ENCODE data around the gene YIPF6.
A peak's percentile ranks its signal among the peaks of the same experiment; 100 is the strongest.
"Not testable (repeated sequence)": the region's sequence is repeated elsewhere in the genome, so short reads cannot be mapped to it uniquely, and the experiment has no call there.

Gene YIPF6

GRCh38 chrX:68506649-68507048 lies 7.8 kb downstream of the YIPF6 start:
- H3K4me3 ChIP-seq (ENCODE audit: low read length) = no peak overlapping the region
- no peak for TF ChIP-seq CTCF (IDR thresholded peaks at IDR 0.05; ENCODE audit: insufficient read depth, low read depth, low read length, missing control alignments)
- DNase-seq (ENCODE audit: low read depth) = no peak

GRCh38 chrX:68508799-68509198 lies 9.9 kb downstream of the YIPF6 start:
- no peak overlapping the region for H3K4me3 ChIP-seq (ENCODE audit: low read length)
- TF ChIP-seq CTCF (IDR thresholded peaks at IDR 0.05; ENCODE audit: insufficient read depth, low read depth, low read length, missing control alignments) = no peak
- DNase-seq (ENCODE audit: low read depth) = peak; percentile 19

GRCh38 chrX:68511255-68511654 lies 12.4 kb downstream of the YIPF6 start:
- no peak overlapping the region for H3K4me3 ChIP-seq (ENCODE audit: low read length)
- peak; percentile 74 for TF ChIP-seq CTCF (IDR thresholded peaks at IDR 0.05; ENCODE audit: insufficient read depth, low read depth, low read length, missing control alignments)
- DNase-seq (ENCODE audit: low read depth) = peak; percentile 44

DNA sequence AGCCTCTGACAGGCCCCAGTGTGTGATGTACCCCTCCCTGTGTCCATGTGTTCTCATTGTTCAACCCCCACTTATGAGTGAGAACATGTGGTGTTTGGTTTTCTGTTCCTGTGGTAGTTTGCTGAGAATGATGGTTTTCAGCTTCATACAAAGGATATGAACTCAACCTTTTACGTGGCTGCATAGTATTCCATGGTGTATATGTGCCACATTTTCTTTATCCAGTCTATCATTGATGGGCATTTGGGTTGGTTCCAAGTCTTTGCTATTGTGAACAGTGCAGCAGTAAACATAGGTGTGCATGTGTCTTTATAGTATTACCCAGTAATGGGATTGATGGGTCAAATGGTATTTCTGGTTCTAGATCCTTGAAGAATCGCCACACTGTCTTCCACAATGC lies 25.8 kb downstream of the YIPF6 start:
- H3K4me3 ChIP-seq (ENCODE audit: low read length); DNase-seq (ENCODE audit: low read depth): not testable (repeated sequence)

DNA sequence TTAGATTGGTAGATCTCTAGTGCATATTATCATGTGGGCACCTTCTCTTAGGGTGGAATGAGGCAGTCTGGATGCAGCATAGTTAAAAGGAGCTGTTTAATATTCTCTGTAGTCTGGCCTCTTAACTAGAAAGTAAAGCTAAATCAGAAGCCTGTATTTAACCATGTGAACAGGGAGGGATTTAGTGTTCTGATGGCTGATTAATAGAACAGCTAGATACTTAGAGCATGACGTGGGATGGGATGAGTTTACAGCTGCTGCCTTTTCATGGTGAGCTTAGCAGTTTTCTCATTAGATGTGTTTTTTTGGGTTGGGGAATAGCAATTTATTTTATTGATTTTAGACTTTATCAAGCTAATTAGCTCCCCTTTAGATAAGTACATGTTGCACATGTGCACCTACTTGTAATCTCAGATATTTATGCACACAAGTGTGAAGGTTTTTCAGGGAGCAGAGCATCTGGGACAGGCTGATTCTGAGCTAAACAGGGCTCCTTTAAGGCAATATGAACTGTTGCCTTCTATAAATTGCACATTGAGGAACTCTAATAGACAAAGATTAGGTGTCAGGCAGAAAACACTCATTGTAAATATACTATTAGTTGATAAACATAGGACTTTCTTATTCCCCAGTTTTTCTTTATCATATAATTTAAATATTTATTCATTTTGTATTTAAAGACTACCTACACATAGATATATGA lies 34.1 kb downstream of the YIPF6 start:
- peak; percentile 2 for DNase-seq (ENCODE audit: low read depth)
- H3K4me3 ChIP-seq (ENCODE audit: low read length) = no peak overlapping the region
- TF ChIP-seq CTCF (IDR thresholded peaks at IDR 0.05; ENCODE audit: insufficient read depth, low read depth, low read length, missing control alignments) = no peak

GRCh38 chrX:68533656-68534055 lies 34.8 kb downstream of the YIPF6 start:
- TF ChIP-seq CTCF (IDR thresholded peaks at IDR 0.05; ENCODE audit: insufficient read depth, low read depth, low read length, missing control alignments) = no peak

DNA sequence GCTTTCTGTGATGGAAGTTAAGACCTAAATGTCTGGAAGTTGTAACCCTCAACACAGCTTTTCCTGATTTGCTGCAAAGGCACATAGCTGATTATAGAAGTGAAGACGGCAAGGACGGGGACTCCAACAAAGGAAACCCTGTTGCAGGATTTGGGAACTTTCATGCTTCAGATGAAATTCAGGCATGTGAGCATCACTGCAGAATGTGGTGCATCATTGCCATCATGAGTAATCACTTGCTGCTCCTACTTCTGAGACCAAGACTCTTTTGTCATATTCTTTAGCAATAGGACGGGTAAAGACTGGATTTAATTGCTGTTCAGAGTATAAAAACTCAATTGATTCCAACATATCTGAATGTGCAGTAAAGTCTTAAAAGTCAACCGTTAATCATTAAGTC lies 35.8 kb downstream of the YIPF6 start:
- H3K4me3 ChIP-seq (ENCODE audit: low read length) = no peak overlapping the region
- no peak for TF ChIP-seq CTCF (IDR thresholded peaks at IDR 0.05; ENCODE audit: insufficient read depth, low read depth, low read length, missing control alignments)
- peak; percentile 7 for DNase-seq (ENCODE audit: low read depth)

More at GRCh38 chrX:68533656-68534055, 34.8 kb downstream of the YIPF6 start:
- no peak for DNase-seq (ENCODE audit: low read depth)
- H3K4me3 ChIP-seq (ENCODE audit: low read length) = no peak overlapping the region
